ENCODE data around the gene ZNF385B.

Gene ZNF385B

GRCh38 chr2:179429060-179429471 lies 432.3 kb downstream of the ZNF385B start:
- no peak for DNase-seq

- DNase-seq = no peak
These were observed 432.8 kb downstream of the ZNF385B start for GRCh38 chr2:179428649-179429048.

- no peak for DNase-seq
These were observed 434.3 kb downstream of the ZNF385B start for GRCh38 chr2:179427065-179427464.

- no peak for DNase-seq
These were observed 436.8 kb downstream of the ZNF385B start for GRCh38 chr2:179424571-179424970.

GRCh38 chr2:179422037-179422643 lies 439.3 kb downstream of the ZNF385B start:
- DNase-seq = no peak

GRCh38 chr2:179417436-179417949 lies 443.9 kb downstream of the ZNF385B start:
- no peak for DNase-seq

- DNase-seq = no peak
These were observed 449.3 kb downstream of the ZNF385B start for GRCh38 chr2:179412112-179412511.

GRCh38 chr2:179410552-179411356 lies 450.7 kb downstream of the ZNF385B start:
- DNase-seq = no peak

- no peak for DNase-seq
These were observed 457.8 kb downstream of the ZNF385B start for GRCh38 chr2:179403624-179404023.

GRCh38 chr2:179393481-179393880 lies 467.9 kb downstream of the ZNF385B start:
- no peak for DNase-seq

All from activated CD4-positive, CD25-positive, alpha-beta regulatory T cell treated with anti-CD3 and anti-CD28 coated beads, Interleukin-2, amount 50 U/mL, for 72 hours (primary cell).